Endothelial cell of umbilical vein (primary cell): ENCODE measurements around the gene RASD1. TPM values are rescaled to one million over a fixed set of nuclear protein-coding genes. Genes with fewer than 3 reads are reported as not detected.

Source experiments
- BruUV-seq: library from RNA; stranded (reverse); fragments of 400-500 nt; replicated peaks from 2 replicates; lab custom pipeline; 2021; lab: Mats Ljungman, UMichigan
- CTCF ChIA-PET: fragments of 300-600, 350-600 bp; sonication (Branson Sonifier 250); formaldehyde crosslinking; loops from one replicate; lab custom pipeline; 2021; ENCODE audit warnings: antibody characterized with exemption, inconsistent platforms; lab: Charles Lee
- POLR2A ChIA-PET: fragments of 300-600, 350-600 bp; sonication (Branson Sonifier 250); formaldehyde crosslinking; loops from one replicate; lab custom pipeline; 2021; ENCODE audit warnings: antibody characterized with exemption, inconsistent platforms; lab: Charles Lee
- DNase-seq: peaks from one replicate; pipeline ENCODE4 v3.0.0-alpha.2; 2011; ENCODE audit warnings: low read depth, low spot score
- FAIRE-seq: peaks from 2 replicates; lab custom pipeline; 2011; peaks lifted over from hg19 to GRCh38; lab: Jason Lieb, UNC
- H2AFZ ChIP-seq: 2 replicates; pipeline ENCODE4 v1.6.0; 2012; ENCODE audit warnings: low read depth, low read length, control low read depth, inconsistent platforms
- H3K27ac ChIP-seq: 2 replicates; pipeline ENCODE4 v1.5.1; 2011; ENCODE audit warnings: low read depth, mild to moderate bottlenecking, control low read depth, low read length, moderate library complexity; ENCODE audit not compliant: insufficient read depth
- H3K27me3 ChIP-seq, 2 experiments: 2 replicates each; pipeline versions ENCODE4 v1.6.0 to v1.6.1; 2011; ENCODE audit warnings: low read length in 2 of 2, mixed read lengths in 1 of 2; ENCODE audit not compliant: control insufficient read depth in 2 of 2, insufficient read depth in 2 of 2
- H3K36me3 ChIP-seq, 2 experiments: 2 replicates in 1 of 2; 3 replicates in 1 of 2; pipeline ENCODE4 v1.5.1; 2011; ENCODE audit warnings: low read length in 2 of 2, mild to moderate bottlenecking in 1 of 2, moderate library complexity in 1 of 2; ENCODE audit not compliant: control insufficient read depth in 2 of 2, insufficient read depth in 2 of 2; ENCODE audit errors: extremely low read depth in 1 of 2
- H3K4me1 ChIP-seq: 3 replicates; pipeline ENCODE4 v1.5.1; 2011; ENCODE audit warnings: mild to moderate bottlenecking, low read length; ENCODE audit not compliant: control insufficient read depth, insufficient read depth; ENCODE audit errors: extremely low read depth
- H3K4me2 ChIP-seq: 2 replicates; pipeline ENCODE4 v1.6.1; 2011; ENCODE audit warnings: low read length, control low read depth, mixed read lengths; ENCODE audit not compliant: insufficient read depth
- H3K4me3 ChIP-seq, 3 experiments: fragments of 200-600 bp in 1 of 3; sonication (generic), shearing (Covaris generic) in 1 of 3; replicated peaks in 1 of 3; 2 replicates each; pipeline ENCODE4 v1.5.1; 2011 to 2016; ENCODE audit warnings: control low read depth in 3 of 3, low read length in 3 of 3, mild to moderate bottlenecking in 2 of 3, inconsistent platforms in 1 of 3, low read depth in 1 of 3, moderate library complexity in 1 of 3; ENCODE audit not compliant: insufficient read depth in 1 of 3
- H3K79me2 ChIP-seq: 2 replicates; pipeline ENCODE4 v1.6.0; 2012; ENCODE audit warnings: low read length, inconsistent platforms; ENCODE audit not compliant: control insufficient read depth, insufficient read depth
- H3K9ac ChIP-seq: replicated peaks from 2 replicates; pipeline ENCODE3; 2011; ENCODE audit warnings: low read length, control low read depth; ENCODE audit not compliant: insufficient read depth; ENCODE audit errors: extremely low read depth
- H3K9me1 ChIP-seq: replicated peaks from 3 replicates; pipeline ENCODE4 v1.6.0; 2011; ENCODE audit warnings: mild to moderate bottlenecking, low read length; ENCODE audit not compliant: control insufficient read depth, insufficient read depth; ENCODE audit errors: extremely low read depth
- H3K9me3 ChIP-seq: replicated peaks from 2 replicates; pipeline ENCODE4 v1.5.1; 2012; ENCODE audit warnings: low read length, inconsistent platforms; ENCODE audit not compliant: control insufficient read depth, insufficient read depth
- H4K20me1 ChIP-seq: replicated peaks from 2 replicates; pipeline ENCODE3; 2011; ENCODE audit warnings: mild to moderate bottlenecking, low read length; ENCODE audit not compliant: control insufficient read depth, insufficient read depth; ENCODE audit errors: extremely low read depth
- EZH2 ChIP-seq: IDR thresholded peaks from 2 replicates; pipeline ENCODE4 v1.6.1; 2012; ENCODE audit warnings: borderline replicate concordance, low read depth, mild to moderate bottlenecking, moderate library complexity, low read length, inconsistent platforms; ENCODE audit not compliant: severe bottlenecking
- FOS ChIP-seq: IDR thresholded peaks from 2 replicates; pipeline ENCODE4 v1.6.1; 2011; ENCODE audit warnings: mild to moderate bottlenecking, low read length, moderate library complexity, borderline replicate concordance; ENCODE audit not compliant: insufficient read depth
- GATA2 ChIP-seq: IDR thresholded peaks from 2 replicates; pipeline ENCODE4 v1.7.0; 2011; ENCODE audit warnings: low read depth, mild to moderate bottlenecking, moderate library complexity, mixed read lengths, low read length; ENCODE audit not compliant: insufficient read length, insufficient read depth
- JUN ChIP-seq: IDR thresholded peaks from 2 replicates; pipeline ENCODE4 v1.6.1; 2011; ENCODE audit warnings: borderline replicate concordance, low read depth; ENCODE audit not compliant: insufficient read length, insufficient read depth
- MAX ChIP-seq: IDR thresholded peaks from 2 replicates; pipeline ENCODE4 v1.6.1; 2011; ENCODE audit not compliant: insufficient read depth, insufficient read length
- MYC ChIP-seq: IDR thresholded peaks from one replicate; pipeline ENCODE4 v1.6.1; 2011; ENCODE audit warnings: mild to moderate bottlenecking, low read depth, low read length
- POLR2A ChIP-seq: IDR thresholded peaks from 2 replicates; pipeline ENCODE4 v1.6.1; 2012; ENCODE audit warnings: low read depth, mild to moderate bottlenecking, control low read depth, low read length
- POLR2AphosphoS5 ChIP-seq: IDR thresholded peaks from 2 replicates; pipeline ENCODE4 v1.6.1; 2012; ENCODE audit warnings: low read depth, mild to moderate bottlenecking, control low read depth, low read length, moderate library complexity; ENCODE audit not compliant: insufficient read depth
- dilution Hi-C: fragments of 300-500 bp; cut with MboI; formaldehyde crosslinking; loops from one replicate; pipeline ENCODE4 v1.15.0; 2019; ENCODE audit warnings: low sequenced_read_pairs; ENCODE audit not compliant: extremely low pct_ligation_motif_present
- intact Hi-C: fragments of 100-400 bp; cut with micrococcal nuclease; formaldehyde crosslinking; loops from one replicate; pipeline ENCODE4 v1.10.0; 2022
- polyA plus RNA-seq, 4 experiments: library from polyadenylated mRNA; depleted of rRNA in 3 of 4; stranded (reverse) in 3 of 4; unstranded in 1 of 4; fragments of >200 nt; gene quantifications; 2 replicates each; pipeline versions ENCODE4 v1.2.1 to v1.2.3, GENCODE V29; 2011 to 2012; ENCODE audit warnings: missing spikeins in 1 of 4
- total RNA-seq: library from RNA; stranded (reverse); gene quantifications from 2 replicates; pipeline ENCODE4 v1.2.3, GENCODE V29; 2021
- TF ChIP-seq, protein P1 (sequence below), 2 donors: IDR thresholded peaks; 1 replicate in 1 of 2; 2 replicates in 1 of 2; pipeline ENCODE4 v1.5.1; 2011; ENCODE audit warnings: low read length in 2 of 2, mild to moderate bottlenecking in 2 of 2, moderate library complexity in 2 of 2, control low read depth in 1 of 2, inconsistent platforms in 1 of 2, low read depth in 1 of 2; ENCODE audit not compliant: insufficient read depth in 1 of 2; ENCODE audit errors: extremely low read depth in 1 of 2

RASD1 gene
- total and polyA plus RNA-seq, 2 donors (not counting 3 experiments of a cell fraction or from before 2014, with no cell fraction given): 4.2 to 15.7 TPM

DNA sequence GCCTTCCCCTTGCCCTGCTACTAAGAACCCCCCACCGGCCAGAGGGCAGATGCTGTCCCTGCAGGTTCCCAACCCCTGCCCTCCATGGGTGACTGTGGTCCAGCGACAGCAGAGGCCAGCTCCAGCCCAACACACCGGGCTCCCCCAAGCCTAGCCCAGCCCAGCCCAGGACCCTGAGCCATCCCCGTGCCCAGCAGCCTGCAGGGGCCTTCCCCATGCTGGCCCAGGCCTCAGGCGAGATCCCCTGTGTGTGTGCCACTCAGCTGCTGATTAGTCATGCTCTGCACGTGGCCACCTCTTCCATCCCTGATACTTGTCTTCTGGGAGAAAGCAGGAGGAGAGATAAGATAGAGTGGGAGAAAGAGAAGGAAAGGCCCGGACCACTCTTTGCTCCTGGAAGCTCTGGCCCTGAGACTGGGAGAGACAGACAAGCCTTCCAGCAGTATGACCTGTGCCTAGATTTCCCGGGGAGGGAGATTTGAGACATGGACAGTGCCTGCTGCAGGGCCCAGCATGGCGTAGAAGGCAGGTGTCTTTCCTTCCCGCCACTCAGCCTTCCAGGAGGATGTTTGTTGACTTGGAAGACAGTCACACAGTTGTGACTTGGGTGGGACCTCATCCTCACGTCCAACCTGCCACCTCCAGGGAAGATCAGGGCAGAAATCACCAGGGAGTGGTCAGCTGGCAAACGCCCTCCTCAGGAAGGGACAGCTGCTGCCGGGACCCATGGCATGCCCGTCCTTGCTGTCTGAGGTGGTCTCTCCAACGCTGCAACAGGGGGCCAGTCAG, 41.3 kb upstream of the RASD1 start:
- Histone ChIP-seq H3K27me3 (no peaks in the 10 kb centered on the region), H3K9me3 (no peaks in the 10 kb centered on the region), H3K9ac (no peak overlapping the region), H2AFZ (no peak overlapping the region), H3K4me2 (no peak overlapping the region), H3K4me3 (no peak overlapping the region), H3K36me3 (no peaks in the 10 kb centered on the region), H4K20me1 (no peaks in the 10 kb centered on the region), H3K4me1 (no peaks in the 10 kb centered on the region), H3K9me1 (no peaks in the 10 kb centered on the region), H3K79me2 (no peaks in the 10 kb centered on the region), H3K27ac (no peak overlapping the region)
- DNase-seq: no peak
- dilution Hi-C loops (no loop called here), intact Hi-C loops (no loop called here)
- CTCF ChIA-PET: interaction anchor here (1.2 kb wide), 2 partner anchors 13 to 16 kb away, joined by 3 read pairs; no protein-coding TSS in a partner anchor
- POLR2A ChIA-PET: no interaction called here
- FAIRE-seq: no peak
- BruUV-seq: no TSS peak
- TF ChIP-seq MYC (no peak), FOS (no peak)
- TF ChIP-seq, protein P1, sequence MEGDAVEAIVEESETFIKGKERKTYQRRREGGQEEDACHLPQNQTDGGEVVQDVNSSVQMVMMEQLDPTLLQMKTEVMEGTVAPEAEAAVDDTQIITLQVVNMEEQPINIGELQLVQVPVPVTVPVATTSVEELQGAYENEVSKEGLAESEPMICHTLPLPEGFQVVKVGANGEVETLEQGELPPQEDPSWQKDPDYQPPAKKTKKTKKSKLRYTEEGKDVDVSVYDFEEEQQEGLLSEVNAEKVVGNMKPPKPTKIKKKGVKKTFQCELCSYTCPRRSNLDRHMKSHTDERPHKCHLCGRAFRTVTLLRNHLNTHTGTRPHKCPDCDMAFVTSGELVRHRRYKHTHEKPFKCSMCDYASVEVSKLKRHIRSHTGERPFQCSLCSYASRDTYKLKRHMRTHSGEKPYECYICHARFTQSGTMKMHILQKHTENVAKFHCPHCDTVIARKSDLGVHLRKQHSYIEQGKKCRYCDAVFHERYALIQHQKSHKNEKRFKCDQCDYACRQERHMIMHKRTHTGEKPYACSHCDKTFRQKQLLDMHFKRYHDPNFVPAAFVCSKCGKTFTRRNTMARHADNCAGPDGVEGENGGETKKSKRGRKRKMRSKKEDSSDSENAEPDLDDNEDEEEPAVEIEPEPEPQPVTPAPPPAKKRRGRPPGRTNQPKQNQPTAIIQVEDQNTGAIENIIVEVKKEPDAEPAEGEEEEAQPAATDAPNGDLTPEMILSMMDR (IDR thresholded peaks at IDR 0.05; ENCODE audit: extremely low read depth in 1 of 2, insufficient read depth in 1 of 2, low read depth in 1 of 2, low read length in 2 of 2): no peak

GRCh38 chr17:17536702-17537101, 40.5 kb upstream of the RASD1 start:
- no peak overlapping the region for H3K27ac ChIP-seq
- TF ChIP-seq MAX: no peak
- no peak for TF ChIP-seq MYC
- TF ChIP-seq FOS: no peak
- no peak for TF ChIP-seq POLR2A
- TF ChIP-seq GATA2: no peak
- TF ChIP-seq POLR2AphosphoS5: no peak
- no peak for TF ChIP-seq JUN
- TF ChIP-seq EZH2: no peak
- TF ChIP-seq, protein P1 (IDR thresholded peaks at IDR 0.05; ENCODE audit: extremely low read depth in 1 of 2, insufficient read depth in 1 of 2, low read depth in 1 of 2, low read length in 2 of 2): no peak
- no peaks in the 10 kb centered on the region for H3K36me3 ChIP-seq
- H3K9me1 ChIP-seq: no peaks in the 10 kb centered on the region
- intact Hi-C loops: no loop called here
- ChIA-PET CTCF (interaction anchor here (1.2 kb wide), 1 partner anchor 13 kb away, joined by 3 read pairs; no protein-coding TSS in a partner anchor), POLR2A (no interaction called here)
- no peak overlapping the region for H2AFZ ChIP-seq
- no peaks in the 10 kb centered on the region for H3K27me3 ChIP-seq
- H3K9me3 ChIP-seq: no peaks in the 10 kb centered on the region
- FAIRE-seq (no peak), DNase-seq (no peak)
- no peaks in the 10 kb centered on the region for H4K20me1 ChIP-seq
- dilution Hi-C loops: no loop called here
- H3K9ac ChIP-seq: no peak overlapping the region
- no peaks in the 10 kb centered on the region for H3K79me2 ChIP-seq
- no TSS peak for BruUV-seq
- H3K4me1 ChIP-seq: no peaks in the 10 kb centered on the region
- no peak overlapping the region for H3K4me2 ChIP-seq
- H3K4me3 ChIP-seq: no peak overlapping the region
